Left hindlimb (tissue), 1 donor: ENCODE measurements around the gene SULT1B1.
A peak's percentile ranks its signal among the peaks of the same experiment; 100 is the strongest.

Experiments used
- DNase-seq: peaks from one replicate; pipeline ENCODE4 v3.0.0-alpha.2; 2018

SULT1B1 gene

GRCh38 chr4:69748173-69748572 lies 12.2 kb downstream of the SULT1B1 start:
- no peak for DNase-seq

- no peak for DNase-seq
These were observed 16.3 kb downstream of the SULT1B1 start for GRCh38 chr4:69744157-69744478.

GRCh38 chr4:69743476-69744156 lies 16.8 kb downstream of the SULT1B1 start:
- DNase-seq: no peak

GRCh38 chr4:69742596-69742995 lies 17.8 kb downstream of the SULT1B1 start:
- no peak for DNase-seq

GRCh38 chr4:69738872-69739271 lies 21.5 kb downstream of the SULT1B1 start:
- DNase-seq: no peak

GRCh38 chr4:69735119-69735518 lies 25.3 kb downstream of the SULT1B1 start:
- no peak for DNase-seq

- DNase-seq: no peak
These were observed 28.6 kb downstream of the SULT1B1 start for GRCh38 chr4:69731847-69732246.

- peak; percentile 76 for DNase-seq
These were observed 29.2 kb downstream of the SULT1B1 start for GRCh38 chr4:69731241-69731640.

- no peak for DNase-seq
These were observed 30.4 kb downstream of the SULT1B1 start for GRCh38 chr4:69730002-69730401.

- no peak for DNase-seq
These were observed 32.5 kb downstream of the SULT1B1 start for GRCh38 chr4:69727926-69728325.

- no peak for DNase-seq
These were observed 33.0 kb downstream of the SULT1B1 start for GRCh38 chr4:69727426-69727825.

GRCh38 chr4:69726971-69727370 lies 33.4 kb downstream of the SULT1B1 start:
- no peak for DNase-seq

GRCh38 chr4:69718396-69719271 lies 41.8 kb downstream of the SULT1B1 start:
- no peak for DNase-seq

- DNase-seq: no peak
These were observed 42.6 kb downstream of the SULT1B1 start for GRCh38 chr4:69717778-69718177.

GRCh38 chr4:69716654-69717053 lies 43.8 kb downstream of the SULT1B1 start:
- DNase-seq: no peak

GRCh38 chr4:69714086-69714485 lies 46.3 kb downstream of the SULT1B1 start:
- DNase-seq: no peak

- DNase-seq: no peak
These were observed 46.8 kb downstream of the SULT1B1 start for GRCh38 chr4:69713593-69713992.

GRCh38 chr4:69710580-69710979 lies 49.8 kb downstream of the SULT1B1 start:
- DNase-seq: no peak

- no peak for DNase-seq
These were observed 52.2 kb downstream of the SULT1B1 start for GRCh38 chr4:69708211-69708610.

- DNase-seq: no peak
These were observed 52.6 kb downstream of the SULT1B1 start for GRCh38 chr4:69707807-69708206.

- DNase-seq: no peak
These were observed 58.2 kb downstream of the SULT1B1 start for GRCh38 chr4:69702201-69702600.

GRCh38 chr4:69701696-69702095 lies 58.7 kb downstream of the SULT1B1 start:
- DNase-seq: no peak

GRCh38 chr4:69697536-69698242 lies 62.7 kb downstream of the SULT1B1 start:
- no peak for DNase-seq

GRCh38 chr4:69689599-69689998 lies 70.8 kb downstream of the SULT1B1 start:
- DNase-seq: no peak
